T1000 (cell line): ENCODE measurements around the gene RINT1.

Experiments
- DNase-seq: peaks from one replicate; lab custom pipeline; 2025; ENCODE audit warnings: mixed read lengths; lab: John Stamatoyannopoulos, UW

Gene RINT1

DNA sequence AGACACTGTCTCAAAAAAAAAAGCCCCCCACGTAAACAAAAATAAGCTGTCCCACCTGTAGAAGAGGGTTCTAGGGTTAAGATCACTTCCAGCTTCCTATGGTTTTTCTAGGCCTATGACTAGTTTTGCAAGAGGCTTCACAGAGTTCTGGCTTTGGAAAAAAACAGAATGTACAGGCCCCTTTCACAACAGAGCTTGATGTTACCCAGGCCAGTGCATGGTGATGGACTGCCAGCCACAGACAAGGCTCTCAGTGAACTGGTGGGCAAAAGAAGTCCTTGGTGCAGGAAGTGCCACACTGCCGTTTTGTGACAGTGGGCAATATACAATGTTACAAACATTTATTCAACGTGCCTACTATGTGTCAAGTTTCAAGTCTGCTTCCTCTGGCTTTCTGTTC, 67.5 kb downstream of the RINT1 start:
- no peak for DNase-seq

DNA sequence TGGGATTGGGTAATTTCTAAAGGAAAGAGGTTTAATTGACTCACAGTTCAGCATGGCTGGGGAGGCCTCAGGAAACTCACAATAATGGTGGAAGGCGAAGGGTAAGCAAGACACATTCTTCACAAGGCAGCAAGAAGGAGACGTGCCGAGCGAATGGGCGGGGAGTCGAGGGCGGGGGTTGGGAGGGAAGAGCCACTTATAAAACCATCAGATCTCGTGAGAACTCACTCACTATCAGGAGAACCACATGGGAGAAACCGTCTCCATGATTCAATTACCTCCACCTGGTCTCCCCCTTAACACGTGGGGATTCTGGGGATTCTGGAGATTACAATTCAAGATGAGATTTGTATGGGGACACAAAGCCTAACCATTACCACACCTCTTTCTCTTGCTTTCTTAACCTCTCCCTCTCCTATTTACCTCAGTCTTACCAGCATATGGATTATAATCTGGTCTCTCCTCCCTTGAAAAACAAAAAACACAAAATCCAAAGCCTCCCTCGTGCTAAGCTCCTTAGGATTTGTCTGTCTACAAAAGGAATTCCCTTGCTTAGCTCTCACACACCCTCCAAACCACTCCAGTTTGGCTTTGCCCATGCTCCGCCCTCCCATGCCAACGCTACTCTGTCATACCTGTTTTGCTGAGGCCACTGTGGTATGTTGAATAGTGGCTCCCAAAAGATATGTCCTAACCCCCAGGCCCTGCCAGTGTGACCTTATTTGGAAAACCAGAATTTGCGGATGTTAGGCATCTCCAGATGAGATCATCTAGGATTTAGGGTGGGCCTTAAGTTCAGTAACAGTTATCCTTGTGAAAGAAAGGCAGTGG, 68.9 kb downstream of the RINT1 start:
- DNase-seq = no peak

DNA sequence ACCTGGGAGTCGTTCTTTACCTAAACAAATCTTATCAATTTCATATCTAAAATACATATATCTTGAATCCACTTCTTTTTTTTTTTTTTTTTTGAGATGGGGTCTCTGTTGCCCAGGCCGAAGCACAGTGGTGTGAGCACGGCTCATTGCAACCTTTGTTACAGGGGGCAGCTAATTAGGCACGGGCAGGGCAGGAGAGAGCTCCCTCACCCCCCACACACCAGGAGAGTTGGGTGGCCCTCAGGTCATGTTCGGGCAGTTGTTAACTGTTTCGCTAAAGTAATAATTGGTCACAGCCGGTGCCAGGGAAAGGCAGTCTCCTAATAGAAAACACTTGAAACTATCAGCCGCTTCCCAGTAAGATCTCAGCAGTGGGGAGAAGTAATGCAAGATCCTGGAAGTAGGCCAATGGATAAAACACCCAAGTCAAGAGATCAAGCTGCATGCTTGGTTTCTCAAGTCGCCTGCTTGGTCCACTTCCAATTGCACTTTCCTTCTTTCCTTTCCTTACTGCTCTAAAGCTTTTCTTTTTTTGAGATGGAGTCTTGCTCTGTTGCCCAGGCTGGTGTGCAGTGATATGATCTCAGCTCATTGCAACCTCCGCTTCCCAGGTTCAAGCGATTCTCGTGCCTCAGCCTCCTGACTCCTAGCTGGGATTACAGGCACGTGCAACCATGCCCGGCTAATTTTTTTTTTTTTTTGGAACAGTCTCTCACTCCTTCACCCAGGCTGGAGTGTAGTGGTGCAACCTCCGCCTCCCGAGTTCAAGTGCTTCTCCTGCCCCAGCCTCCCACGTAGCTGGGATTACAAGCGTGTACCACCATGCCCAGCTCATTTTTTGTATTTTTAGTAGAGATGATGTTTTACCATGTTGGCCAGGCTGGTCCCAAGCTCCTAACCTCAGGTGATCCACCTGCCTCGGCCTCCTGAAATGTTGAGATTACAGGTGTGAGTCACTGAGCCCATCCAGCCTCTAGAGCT, 70.6 kb downstream of the RINT1 start:
- DNase-seq = no peak

DNA sequence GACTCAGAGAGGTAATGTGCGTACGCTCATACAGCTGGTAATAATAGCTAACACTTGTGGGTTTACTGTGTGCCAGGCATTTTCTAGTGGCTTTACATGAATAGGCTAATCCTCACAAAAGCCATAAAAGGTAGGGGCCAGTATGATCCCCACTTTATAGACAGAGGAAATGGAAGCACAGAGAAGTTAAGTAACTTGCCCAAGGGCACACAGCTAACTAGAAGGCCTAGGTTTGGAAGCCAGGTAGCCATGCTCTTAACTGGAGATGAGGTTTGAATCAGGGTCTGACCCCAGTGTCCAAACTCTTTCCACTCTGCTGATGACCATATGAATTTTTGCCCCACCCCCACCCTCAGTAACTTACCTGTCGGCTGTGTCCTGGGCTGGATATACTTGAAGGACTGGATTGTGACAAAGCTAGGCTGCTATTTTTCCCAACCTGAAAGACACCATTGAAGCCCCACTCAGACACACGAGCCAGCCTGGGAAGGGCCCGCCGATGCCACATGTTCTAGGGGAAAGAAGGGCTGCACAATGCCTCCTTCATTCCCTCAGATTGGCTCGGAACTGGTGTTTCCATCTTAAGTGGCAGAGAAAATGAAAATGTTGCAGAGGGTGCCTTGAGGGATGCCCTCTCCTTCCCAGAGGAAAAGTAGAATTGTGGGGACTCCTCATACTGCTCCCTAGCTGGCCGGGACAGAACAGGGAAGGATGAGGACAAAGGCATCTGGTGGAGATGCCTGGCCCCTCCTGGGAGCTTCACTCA, 78.3 kb downstream of the RINT1 start:
- no peak for DNase-seq

DNA sequence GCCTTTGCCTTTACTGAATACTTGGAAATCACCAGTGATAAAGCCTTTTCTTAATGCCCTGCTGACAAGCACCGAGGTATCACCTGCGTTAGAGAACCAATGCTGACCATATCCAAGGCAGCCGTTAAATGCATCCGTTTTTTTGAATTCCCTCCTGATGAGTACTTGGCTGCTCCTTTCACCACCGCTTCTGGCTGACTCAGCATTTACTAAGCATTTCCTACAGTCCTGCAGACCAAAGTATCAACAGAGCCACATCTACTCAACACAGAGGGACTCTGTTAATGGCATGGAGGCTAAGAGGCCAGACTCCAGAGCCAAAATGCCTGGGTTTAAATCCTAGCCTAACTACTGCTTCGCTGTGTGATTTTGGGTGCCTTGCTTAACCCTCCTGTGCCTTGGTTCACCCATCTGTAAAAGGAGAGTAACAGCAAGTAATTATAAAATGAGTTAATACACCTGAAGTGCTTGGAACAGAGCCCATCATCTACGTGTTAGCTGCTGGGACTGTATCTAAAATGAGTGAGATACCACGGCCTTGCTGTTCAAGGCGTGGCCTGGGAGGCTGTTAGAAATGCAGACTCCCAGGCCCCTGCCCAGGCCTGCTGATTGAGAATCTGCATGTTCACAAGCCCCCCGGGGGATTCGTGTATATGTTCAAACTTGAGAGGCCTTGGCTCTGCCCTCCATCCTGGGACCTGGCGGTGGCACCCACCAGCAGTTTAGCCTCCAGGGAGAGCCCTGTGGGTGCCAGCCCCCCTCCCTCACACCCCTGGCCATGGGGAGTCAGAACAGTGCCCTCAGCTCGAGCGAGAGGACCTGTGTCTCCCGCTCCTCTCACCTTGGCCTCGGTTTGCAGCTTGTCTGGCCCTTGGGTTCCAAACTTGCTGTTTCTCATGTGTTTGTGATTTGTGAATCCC, 80.1 kb downstream of the RINT1 start:
- DNase-seq = no peak

DNA sequence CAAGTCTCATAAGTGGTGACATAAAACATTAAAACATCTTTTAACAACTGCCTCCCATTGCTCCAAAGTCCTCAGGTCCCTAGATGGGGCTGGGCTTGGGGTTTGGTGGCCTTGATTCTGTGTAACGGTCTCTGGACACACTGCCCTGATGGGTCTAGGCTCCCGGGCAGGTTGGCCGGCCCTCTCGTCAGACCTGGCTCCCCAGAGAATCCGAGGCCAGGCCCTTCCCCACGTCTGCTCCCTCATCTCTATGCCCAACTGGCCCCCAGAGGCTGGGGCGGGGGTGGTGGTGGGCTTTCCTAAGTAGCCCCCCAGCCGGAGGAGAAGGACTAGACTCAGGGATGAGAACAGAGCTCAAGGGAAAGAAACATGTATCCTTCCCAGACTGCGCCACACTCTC, 80.8 kb downstream of the RINT1 start:
- no peak for DNase-seq

GRCh38 chr7:105613611-105614330, 81.8 kb downstream of the RINT1 start:
- DNase-seq = no peak

GRCh38 chr7:105614341-105614840, 82.4 kb downstream of the RINT1 start:
- no peak for DNase-seq
